Daoy (cell line): ENCODE results near the gene HS3ST5. TPM values are rescaled to one million over a fixed set of nuclear protein-coding genes. Genes with fewer than 3 reads are reported as not detected.
A peak's percentile ranks its signal among the peaks of the same experiment; 100 is the strongest.
"Not testable (repeated sequence)": the region's sequence is repeated elsewhere in the genome, so short reads cannot be mapped to it uniquely, and the experiment has no call there.

Source experiments
- DNase-seq: peaks from one replicate; pipeline ENCODE4 v3.0.0-alpha.2; 2015; ENCODE audit warnings: low read depth
- total RNA-seq: library from RNA; depleted of rRNA; stranded (reverse); fragments of >200 nt; shearing (Covaris generic); gene quantifications from 2 replicates; pipeline ENCODE4 v1.2.3, GENCODE V29; 2014

HS3ST5 gene
- total RNA-seq, 1 experiment from 2014 or later, result not detected

GRCh38 chr6:114151064-114151690 is 191.6 kb downstream of the HS3ST5 start:
- DNase-seq, result no peak

GRCh38 chr6:114149182-114149581 is 193.6 kb downstream of the HS3ST5 start:
- not testable (repeated sequence) for DNase-seq

- no peak for DNase-seq
These were observed 197.7 kb downstream of the HS3ST5 start for GRCh38 chr6:114144887-114145851.

- peak; percentile 51 for DNase-seq
These were observed 200.6 kb downstream of the HS3ST5 start for GRCh38 chr6:114142258-114142657.

GRCh38 chr6:114140416-114140815 is 202.4 kb downstream of the HS3ST5 start:
- DNase-seq, result no peak

GRCh38 chr6:114138577-114139248 is 204.1 kb downstream of the HS3ST5 start:
- no peak for DNase-seq

- no peak for DNase-seq
These were observed 207.4 kb downstream of the HS3ST5 start for GRCh38 chr6:114135363-114135971.

- DNase-seq, result no peak
These were observed 209.0 kb downstream of the HS3ST5 start for GRCh38 chr6:114133816-114134215.

GRCh38 chr6:114131945-114132344 is 210.9 kb downstream of the HS3ST5 start:
- no peak for DNase-seq

- DNase-seq, result no peak
These were observed 217.2 kb downstream of the HS3ST5 start for GRCh38 chr6:114125576-114125975.

- no peak for DNase-seq
These were observed 220.7 kb downstream of the HS3ST5 start for GRCh38 chr6:114121913-114122662.

GRCh38 chr6:114119056-114119455 is 223.8 kb downstream of the HS3ST5 start:
- DNase-seq, result no peak

- no peak for DNase-seq
These were observed 227.2 kb downstream of the HS3ST5 start for GRCh38 chr6:114115652-114116051.

- peak; percentile 68 for DNase-seq
These were observed 234.5 kb downstream of the HS3ST5 start for GRCh38 chr6:114108119-114109002.

- DNase-seq, result no peak
These were observed 236.8 kb downstream of the HS3ST5 start for GRCh38 chr6:114106020-114106419.

GRCh38 chr6:114101255-114101654 is 241.6 kb downstream of the HS3ST5 start:
- no peak for DNase-seq

- DNase-seq, result peak; percentile 29
These were observed 242.4 kb downstream of the HS3ST5 start for GRCh38 chr6:114100215-114100994.

- DNase-seq, result peak; percentile 15
These were observed 246.2 kb downstream of the HS3ST5 start for GRCh38 chr6:114096561-114097172.

GRCh38 chr6:114092943-114093342 is 249.9 kb downstream of the HS3ST5 start:
- no peak for DNase-seq
